HT-29 (cell line): ENCODE data around the gene ZFYVE28. TPM values are rescaled to one million over a fixed set of nuclear protein-coding genes. Genes with fewer than 3 reads are reported as not detected.

Experiments
- DNase-seq: peaks from one replicate; pipeline ENCODE4 v3.0.0-alpha.2; 2015; ENCODE audit warnings: low spot score
- total RNA-seq: library from RNA; depleted of rRNA; stranded (reverse); fragments of >200 nt; shearing (Covaris generic); gene quantifications from 2 replicates; pipeline ENCODE4 v1.2.3, GENCODE V29; 2014

ZFYVE28 gene
- total RNA-seq, 1 experiment from 2014 or later = 2.0 TPM

DNA sequence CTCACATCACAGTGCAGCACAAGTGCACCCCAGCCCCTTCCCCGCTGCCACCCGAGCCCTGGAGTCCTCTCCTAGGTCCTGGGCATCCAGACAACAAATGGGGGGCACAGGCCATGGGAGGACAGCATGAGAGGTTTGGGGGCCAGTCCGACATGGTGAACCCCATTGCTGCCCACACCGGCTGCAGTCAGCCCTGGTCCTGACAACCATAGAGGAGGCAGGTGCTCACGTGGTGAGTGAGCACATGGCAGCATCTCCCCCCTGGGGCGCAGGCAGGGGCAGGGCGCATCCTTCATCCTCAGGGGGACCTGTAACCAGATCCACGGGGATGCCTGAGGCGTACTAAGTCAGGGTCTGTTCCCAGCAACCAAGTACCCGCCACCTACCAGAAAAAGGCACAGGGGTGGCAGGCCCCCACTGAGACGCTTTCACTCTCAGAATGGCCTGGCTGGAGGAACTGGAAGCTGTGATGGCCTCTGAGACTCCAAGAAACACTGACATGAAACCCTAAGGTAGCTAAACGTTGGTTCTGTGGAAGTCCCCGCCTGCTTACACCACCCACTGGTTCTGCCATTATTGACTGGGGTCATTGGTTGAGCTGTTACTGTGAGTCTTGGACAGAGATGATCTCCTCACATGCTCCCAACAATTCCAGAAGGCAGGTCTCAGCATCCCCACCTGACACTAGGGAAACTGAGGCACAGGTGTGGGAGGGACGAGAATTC, 6.5 kb downstream of the ZFYVE28 start:
- DNase-seq = no peak

- DNase-seq = no peak
These were observed 9.1 kb downstream of the ZFYVE28 start for GRCh38 chr4:2409381-2409783.

DNA sequence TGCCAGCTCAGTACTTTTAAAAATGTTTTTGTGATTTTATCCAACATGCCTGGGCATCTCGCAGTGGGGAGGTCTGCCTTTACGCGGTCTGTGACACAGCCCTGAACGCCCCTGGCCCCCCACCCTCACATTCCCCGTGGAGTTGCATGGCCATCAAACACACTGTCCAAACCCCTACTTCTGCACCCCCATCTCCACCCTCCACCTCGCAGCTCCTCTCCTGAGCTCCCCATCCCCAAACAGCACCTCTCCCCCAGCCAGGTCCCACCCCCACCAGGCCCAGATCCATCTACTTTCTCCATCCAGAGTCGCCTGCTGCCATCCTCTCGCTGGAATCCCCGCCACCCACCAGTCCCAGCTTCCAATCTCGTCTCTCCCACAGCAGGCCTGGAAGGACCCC, 9.5 kb downstream of the ZFYVE28 start:
- no peak for DNase-seq

DNA sequence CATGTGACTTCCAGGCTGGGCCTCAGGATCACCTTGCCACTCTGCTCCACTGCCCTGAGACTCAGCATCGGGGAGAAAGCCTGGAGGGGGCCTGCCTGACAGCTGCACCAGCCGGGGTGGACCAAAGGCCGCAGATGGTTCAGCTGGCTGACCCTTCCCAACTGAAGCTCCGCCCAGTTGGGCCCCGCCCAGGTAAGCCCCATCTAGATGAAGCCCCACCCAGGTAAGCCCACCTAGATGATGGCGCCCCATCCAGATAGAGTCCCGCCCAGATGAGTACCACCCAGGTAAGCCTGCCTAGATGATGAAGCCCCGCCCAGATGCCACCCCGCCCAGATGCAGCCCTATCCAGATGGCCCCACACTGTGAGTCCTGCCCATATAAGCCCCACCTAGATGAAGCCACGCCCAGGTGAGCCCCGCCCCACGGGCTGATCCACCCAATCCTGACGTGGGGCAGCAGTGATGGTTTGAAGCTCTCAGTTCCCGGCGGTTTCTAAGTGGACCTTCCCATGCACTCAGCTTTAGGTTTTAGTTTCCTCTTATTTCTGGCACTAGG, 10.0 kb downstream of the ZFYVE28 start:
- DNase-seq = no peak

GRCh38 chr4:2407991-2408342, 10.5 kb downstream of the ZFYVE28 start:
- no peak for DNase-seq

DNA sequence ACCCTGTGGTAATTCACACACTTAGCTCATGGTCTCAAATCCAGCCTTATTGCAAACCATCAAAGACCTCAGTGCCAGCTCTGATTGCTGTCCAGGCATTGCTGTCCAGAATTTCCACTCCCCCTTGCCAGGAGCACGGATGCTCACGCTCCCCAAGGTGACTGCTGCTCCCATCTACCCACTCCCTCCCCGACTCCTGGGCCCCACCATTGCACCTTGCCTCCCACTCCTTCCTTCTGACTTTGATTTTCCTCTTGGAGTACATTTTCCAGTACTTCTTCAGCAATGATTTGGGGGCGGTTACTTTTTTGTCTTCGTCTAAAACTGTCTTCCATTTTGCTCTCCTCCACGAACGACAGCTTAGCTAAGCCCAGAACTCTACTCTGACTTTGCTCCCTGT, 11.5 kb downstream of the ZFYVE28 start:
- DNase-seq = no peak

GRCh38 chr4:2406406-2406805, 12.0 kb downstream of the ZFYVE28 start:
- DNase-seq = no peak

DNA sequence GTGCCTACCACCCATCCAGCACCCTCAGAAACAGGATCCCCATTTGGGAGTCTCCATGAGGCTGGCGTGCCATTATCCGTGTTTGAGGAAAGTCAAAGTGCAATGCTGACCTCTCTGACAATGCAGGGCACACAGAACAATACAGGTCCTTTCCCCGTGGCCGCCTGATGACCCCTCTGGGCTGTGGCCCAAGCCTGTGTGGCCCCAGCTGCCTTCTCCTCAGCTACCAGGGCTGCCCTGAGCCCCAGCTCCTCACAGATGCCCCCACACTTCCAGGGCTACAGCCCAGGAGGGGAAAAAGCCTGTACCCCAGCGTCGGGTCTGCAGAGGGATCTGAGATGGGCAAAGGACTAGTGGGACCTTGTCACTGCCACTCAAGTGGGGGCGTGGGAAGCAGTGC, 15.5 kb downstream of the ZFYVE28 start:
- DNase-seq = no peak

DNA sequence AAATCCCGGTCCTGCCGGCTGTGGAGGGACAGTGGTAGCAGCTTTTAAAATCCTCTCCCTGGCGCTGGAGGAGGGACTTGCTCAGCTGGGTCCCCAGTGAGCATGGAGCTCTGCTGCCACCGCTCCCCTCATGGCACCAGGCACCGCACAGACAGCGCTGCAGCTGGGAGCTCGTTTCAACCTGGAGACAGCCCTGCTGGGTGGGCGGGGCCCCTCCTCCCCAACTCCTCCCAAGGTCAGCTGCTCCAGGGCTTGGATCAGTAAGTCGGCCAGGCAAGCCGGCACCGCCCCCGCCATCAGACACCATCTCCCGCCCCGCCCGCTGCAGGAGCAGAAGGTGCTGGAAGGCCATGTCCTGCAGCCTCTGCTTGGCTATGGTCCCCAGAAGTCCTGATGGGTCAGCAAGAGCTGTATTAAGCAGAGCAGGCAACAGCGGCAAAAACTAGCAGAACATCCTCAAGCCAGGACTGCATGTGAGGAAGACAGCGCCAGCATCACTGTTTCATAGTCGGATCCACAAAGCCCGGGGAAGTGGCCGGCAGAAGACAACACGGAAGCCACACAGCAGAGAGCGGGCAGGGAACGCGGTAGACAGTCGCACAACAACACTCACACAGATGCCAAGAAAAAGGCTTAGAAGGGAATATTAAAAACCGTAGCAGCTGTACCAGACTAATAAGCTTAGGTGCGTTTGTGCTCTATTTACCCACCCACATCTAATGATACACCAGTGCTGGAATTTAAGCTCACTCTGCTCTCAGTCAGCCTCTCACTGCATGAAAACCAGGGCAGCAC, 16.2 kb downstream of the ZFYVE28 start:
- DNase-seq = no peak

- no peak for DNase-seq
These were observed 16.8 kb downstream of the ZFYVE28 start for GRCh38 chr4:2401610-2401983.

GRCh38 chr4:2400841-2401609, 17.4 kb downstream of the ZFYVE28 start:
- DNase-seq = no peak

DNA sequence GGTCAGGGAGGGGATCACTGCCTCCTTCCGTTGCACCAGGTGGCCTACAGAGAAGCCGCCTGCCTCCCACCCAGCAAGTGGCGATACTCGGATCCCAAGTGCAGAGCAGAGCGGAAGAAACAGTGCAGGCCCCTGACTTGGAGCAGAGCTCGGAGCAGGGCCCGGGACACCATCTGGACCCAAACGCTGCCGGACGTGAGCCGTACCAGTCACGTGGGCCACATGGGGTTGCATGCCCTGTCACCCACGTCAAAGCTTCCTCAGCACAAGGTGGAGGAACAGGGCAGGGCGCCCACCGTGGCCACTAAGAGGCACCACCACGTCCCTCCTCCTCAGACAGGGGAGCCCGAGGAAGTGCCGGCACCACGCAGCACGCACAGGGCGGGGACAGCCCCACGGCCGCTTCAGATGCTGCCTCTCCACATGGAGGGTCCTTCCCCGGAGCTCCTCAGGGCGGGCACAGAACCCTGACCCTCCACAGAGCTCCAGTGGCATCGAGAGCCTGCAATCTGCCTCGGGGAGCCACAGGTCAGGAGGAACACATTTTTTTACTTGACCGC, 18.7 kb downstream of the ZFYVE28 start:
- DNase-seq = no peak

GRCh38 chr4:2399216-2399615, 19.2 kb downstream of the ZFYVE28 start:
- no peak for DNase-seq

DNA sequence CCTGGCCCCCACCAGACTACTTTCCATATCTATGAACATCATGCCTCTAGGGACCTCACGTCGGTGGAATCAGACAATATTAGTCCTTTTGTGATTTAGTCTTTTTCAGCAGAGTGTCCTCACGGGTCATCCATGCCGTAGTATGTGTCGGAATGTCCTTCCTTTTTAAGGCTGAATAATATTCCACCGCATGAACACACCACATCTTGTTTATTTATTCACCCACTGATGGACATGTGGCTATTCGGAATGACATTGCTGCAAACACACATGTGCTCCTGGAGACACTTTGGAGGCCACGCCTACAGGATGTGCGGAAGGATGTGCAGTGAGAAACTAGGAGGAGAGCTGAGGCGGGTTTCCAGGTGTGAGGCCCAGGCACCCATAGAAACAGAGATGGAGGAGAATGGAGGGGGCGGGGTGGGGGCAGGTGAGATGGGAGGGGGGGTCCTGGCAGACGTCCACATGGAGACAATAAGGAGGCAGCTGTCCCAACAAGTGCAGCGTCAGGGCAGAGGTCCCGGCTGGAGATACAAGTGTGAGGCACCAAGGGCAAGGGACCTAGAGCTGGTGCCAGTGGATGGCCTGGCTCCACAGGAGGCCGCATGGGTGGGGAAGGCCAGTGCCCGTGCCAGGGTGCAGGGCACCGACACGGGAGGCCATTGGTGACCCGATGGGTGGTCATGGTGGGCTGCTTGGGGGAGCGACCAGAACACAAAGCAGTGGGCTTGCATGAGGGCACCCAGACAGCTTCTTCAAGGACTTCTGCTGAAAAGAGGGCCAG, 20.7 kb downstream of the ZFYVE28 start:
- DNase-seq = no peak

- no peak for DNase-seq
These were observed 21.6 kb downstream of the ZFYVE28 start for GRCh38 chr4:2396781-2397368.

DNA sequence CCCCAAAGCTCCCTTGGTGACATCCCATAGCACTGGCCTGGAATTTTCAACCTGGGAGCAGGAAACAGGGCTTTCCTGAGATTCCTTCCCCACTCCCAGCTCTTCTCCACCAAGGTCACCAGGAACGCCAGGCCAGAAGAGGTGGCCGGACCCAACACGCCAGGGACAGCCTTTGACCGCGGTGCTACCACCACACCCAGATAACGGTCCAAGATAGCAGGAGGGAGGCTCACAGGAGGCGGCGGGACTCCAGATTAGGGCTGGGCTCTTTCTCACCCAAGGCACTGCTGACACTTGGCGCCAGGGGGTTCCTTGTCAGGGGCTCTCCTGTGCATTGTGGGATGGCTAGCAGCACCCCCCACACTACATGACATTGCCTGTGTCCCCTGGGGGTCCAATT, 22.9 kb downstream of the ZFYVE28 start:
- no peak for DNase-seq

DNA sequence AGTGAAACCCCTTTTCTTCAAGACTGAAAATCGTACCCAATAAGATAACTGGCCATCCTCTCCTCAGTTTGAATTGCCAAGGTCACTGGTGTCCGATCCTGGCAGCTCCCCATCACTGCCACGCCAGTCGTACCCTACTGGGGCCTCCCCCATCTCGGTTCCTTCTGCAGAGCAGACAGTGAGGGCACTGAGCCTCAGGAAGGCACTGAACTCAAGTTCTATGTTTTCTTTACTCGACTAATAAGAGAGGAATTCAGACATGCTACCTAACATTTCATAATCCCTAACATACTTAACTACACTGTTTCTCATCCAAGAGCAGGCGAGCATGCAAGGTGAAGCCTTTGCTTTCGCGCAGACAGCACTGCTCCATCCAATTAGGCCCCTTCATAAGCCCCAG, 23.4 kb downstream of the ZFYVE28 start:
- no peak for DNase-seq

DNA sequence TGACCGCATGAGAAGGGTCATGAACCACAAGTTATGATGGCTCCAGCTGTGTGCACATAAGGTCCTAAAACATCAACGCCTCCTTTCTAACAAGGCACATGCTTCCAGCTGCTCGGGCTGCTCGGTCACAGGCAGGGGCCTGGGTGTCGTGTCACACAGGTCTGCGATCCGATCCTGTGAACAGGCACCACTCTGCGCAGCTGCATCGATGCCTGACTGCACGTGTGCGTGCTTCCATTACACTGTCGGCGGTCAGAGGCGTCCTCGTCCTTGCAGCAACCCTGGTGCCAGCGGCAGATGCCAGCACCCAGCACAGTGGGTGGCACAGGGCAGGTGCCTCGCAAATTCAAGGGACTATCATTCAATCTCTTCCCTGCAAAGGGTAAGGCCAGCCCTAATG, 23.9 kb downstream of the ZFYVE28 start:
- DNase-seq = no peak

- DNase-seq = peak; percentile 10
These were observed 24.8 kb downstream of the ZFYVE28 start for GRCh38 chr4:2393353-2394270.
